NCI-H82 treated with DMSO at 0.1 percent for 48 hours (cell line): ENCODE measurements around the gene CCDC107.
"Not testable (repeated sequence)": the region's sequence is repeated elsewhere in the genome, so short reads cannot be mapped to it uniquely, and the experiment has no call there.

Experiments used
- DNase-seq: peaks from one replicate; lab custom pipeline; 2025; ENCODE audit not compliant: unreplicated experiment; lab: John Stamatoyannopoulos, UW

CCDC107 gene

DNA sequence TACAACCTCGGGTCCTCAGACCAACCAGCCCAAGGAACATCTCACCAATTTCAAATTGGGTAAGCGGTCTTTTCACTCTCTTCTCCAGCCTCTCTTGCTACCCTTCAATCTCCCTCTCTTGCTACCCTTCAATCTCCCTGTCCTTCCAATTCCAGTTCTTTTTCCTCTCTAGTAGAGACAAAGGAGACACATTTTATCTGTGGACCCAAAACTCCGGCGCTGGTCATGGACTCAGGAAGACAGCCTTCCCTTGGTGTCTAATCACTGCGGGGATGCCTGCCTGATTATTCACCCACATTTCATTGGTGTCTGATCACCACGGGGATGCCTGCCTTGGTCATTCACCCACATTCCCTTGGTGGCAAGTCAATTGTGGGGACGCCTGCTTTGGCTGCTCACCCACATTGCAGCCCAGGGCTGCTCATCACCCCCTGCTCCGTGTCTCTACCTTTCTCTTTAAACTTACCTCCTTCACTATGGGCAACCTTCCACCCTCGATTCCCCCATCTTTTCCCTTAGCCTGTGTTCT lies 20.6 kb upstream of the CCDC107 start:
- not testable (repeated sequence) for DNase-seq

DNA sequence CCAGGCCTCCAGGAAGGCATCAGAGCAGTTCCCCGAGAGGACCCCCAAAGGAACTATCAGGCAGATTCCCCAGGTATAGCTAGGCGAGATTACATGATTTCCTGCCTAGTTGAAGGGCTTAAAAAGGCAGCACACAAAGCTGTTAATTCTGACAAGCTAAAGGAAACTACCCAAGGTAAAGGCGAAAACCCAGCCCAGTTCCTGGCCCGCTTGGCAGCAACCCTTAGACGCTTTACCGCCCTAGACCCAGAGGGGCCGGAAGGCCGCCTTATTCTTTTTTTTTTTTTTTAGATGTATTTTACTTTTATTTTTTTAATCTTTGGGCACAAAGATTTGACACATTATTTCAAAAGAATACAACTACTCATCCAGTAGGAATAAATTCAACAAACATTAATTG lies 19.3 kb upstream of the CCDC107 start:
- DNase-seq, result not testable (repeated sequence)

DNA sequence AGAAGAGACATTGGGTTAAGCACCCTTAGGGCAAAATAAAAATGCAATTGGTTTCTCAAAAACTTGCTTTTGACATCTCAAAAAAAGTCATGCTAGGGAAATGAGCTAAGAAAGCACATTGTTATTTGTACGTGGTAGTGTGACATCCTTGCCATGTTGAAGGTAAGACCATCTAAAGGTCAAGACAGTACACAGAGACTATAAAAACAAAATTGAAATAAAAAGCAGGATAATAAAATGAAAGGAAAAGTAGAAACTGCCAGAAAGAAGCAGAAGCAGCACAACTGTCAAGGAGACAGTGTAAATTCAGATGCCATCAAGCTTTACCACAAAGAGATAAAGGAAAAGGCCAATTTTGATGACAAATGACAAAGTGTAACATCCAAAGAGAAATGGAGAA lies 18.9 kb upstream of the CCDC107 start:
- not testable (repeated sequence) for DNase-seq

DNA sequence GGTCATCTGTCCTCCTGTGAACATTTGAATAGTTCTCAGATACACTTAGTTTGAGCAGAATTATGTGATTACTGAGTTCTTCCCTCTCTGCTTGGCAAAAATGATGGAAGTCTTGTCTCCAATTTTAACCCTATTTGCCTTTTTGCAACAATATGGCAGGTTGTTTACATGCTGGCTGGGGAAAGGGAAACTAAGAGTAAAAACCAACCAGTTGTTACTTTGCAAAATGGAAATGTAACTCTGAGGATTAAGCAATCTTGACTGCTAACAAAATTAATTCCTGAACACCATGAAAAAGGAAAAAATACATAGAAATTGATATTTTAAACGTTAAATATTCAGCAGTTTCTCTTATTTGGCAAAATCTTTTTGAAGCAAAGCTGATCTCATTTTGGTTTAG lies 18.5 kb upstream of the CCDC107 start:
- DNase-seq, result no peak

DNA sequence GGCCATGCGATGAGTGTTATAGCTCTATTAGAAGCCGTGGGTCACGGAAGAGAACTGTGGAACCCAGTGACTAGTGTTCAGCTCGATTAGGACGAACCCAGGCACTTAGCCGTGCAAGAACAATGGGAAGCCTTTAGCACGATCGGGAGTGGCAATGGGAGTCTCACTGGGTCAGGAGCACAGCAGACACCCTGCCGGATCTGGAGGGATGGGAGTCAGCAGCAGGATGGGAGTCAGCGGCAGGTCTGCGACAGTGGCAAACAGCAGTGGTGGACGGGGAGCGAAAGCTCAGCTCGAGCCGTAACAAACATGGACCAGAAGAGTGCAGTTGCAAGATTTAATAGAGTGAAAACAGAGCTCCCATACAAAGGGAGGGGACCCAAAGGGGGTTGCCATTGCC lies 17.7 kb upstream of the CCDC107 start:
- DNase-seq, result not testable (repeated sequence)

DNA sequence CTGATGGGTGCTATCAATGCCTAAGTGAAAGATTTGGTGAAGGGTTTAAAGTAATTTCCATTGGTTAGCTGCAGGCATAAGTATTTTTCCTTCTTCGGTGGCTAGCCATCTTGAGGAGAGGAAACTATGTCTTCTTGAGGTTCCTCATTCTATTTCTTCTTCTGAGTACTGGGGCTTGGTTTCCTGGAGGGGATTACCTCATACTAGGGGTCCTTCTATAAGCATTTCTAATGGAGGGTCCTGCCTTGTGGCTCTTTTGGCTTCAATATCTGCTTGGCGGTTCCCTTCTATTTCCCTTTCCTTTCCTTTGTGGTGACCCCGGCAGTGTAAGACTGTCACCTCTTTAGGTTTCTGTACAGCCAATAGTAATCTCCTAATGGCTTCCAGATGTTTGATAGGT lies 16.6 kb upstream of the CCDC107 start:
- DNase-seq, result not testable (repeated sequence)

DNA sequence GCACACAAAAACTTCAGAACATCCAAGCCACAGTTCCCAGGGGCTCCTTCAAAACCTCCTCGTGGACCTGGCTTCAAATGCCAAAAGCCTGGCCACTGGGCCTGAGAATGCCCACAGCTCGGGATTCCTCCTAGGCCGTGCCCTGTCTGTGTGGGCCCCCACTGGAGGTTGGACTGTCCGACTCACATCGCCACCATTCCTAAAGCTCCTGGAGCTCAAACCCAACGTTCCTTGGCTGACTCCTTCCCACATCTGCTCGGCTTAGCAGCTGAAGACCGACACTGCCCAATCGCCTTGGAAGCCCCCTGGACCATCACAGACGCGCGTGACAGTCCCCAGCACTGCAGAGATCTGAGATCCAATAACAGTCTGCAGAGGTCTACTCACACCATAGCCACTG lies 15.0 kb upstream of the CCDC107 start:
- DNase-seq, result no peak

DNA sequence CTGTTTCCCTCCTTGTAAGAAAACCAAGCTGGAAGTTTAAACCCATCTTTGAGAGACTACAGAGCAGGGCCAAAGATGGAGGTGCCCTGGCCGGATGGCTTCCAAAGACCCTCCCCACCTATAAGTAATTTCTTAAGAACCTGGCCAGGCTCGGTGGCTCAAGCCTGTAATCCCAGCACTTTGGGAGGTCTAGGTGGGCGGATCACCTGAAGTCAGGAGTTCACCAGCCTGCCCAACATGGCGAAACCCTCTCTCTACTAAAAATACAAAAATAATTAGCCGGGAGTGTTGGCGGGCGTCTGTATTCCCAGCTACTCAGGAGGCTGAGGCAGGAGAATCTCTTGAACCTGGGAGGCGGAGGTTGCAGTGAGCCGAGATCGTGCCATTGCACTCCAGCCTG lies 12.4 kb upstream of the CCDC107 start:
- DNase-seq, result not testable (repeated sequence)

DNA sequence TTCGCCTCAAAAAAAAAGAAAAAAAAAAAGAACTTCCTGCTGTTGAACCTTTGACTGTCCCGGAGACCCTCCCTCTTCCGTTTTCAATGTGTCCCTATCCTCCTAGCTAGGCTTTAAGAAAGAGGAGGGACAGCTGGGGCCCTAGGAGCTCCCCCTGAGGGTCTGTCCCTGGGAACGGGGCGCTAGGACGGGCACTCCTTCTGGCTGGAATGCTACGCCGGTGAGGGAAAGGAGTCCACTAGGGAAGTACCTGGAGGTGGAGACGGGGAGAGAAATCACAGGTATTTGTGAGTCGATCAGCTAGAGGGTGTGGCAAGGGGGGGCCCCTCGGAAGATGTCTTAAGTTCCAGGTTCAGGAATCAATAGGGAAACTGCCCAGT lies 11.9 kb upstream of the CCDC107 start:
- DNase-seq, result no peak

DNA sequence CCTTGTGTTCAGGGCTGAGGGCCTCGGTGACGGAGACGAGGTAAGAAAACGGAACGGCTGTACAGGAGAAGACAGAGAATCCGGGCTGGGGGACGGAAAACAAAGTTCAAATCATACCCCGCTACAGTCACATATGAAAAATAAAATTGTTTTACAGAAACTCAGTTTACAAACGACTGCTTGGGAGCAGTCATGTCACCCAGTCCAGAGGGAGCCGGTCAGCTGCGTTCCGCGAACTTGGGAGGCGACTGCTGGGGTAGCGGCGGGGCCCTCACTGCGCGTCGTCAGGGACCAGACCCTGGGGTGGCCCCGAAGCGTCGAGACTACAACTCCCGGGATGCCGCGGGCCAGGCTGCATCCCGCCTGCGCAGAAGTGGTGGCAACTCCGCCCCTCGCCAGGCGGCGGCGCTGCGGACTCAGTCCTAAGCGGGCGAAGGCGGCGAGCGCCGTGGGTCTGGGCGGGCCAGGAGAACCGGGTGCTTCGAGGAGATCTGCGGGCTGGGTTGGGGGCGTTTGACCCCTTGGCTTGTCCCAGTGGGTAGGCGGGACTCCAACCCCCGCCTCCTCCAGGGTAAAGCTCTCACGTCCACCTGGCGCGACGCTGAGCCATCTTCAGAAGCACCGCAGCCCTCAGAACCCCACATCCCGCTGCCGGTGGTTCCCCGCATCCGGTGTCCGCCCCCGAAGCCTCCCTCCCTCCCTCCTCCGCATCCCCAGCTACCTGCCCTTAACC lies 11.4 kb upstream of the CCDC107 start:
- DNase-seq, result peak; percentile 44

DNA sequence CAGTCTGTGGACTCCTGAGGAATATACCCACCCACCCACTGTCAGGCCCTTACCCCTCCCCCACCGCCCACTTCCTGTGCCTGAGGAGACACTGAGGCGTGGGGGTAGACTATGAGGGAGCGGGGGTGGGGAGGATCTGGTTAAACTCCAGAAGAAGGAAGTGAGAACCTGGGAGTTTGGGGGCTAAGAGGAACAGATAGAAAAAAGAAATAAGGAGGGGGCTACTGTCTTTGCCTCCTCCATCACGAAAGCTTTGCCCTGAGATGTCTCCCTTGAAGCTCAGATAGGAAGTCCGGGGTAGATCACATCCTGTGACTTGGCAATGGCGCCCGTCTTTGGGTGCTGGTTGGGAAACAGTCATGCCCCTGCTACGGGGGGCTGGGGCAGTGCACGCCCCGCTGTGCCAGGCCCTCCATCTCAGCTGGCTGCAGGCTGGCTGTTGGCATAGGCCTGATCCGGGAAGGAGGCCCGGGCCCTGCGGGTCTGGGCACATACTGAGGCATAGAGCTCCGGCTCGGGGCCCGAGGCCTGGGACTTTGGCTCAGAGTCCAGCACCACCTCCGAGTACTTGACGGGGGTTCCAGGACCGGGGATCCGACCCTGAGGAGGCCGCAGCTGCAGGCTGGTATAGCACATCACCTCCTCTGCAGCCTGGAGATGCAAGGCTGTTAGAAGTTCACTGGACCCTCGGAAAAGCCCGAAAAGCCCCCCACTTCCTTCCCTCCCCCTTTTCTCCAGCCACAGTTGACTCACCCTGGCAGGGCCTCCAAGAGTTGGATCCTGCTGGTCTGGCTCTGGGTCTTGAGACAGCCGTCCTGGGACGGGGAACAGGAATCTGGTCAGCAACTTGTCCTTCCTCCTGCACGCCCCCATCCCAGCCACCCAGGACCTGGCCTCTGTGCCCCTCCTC lies 8.4 kb upstream of the CCDC107 start:
- no peak for DNase-seq

DNA sequence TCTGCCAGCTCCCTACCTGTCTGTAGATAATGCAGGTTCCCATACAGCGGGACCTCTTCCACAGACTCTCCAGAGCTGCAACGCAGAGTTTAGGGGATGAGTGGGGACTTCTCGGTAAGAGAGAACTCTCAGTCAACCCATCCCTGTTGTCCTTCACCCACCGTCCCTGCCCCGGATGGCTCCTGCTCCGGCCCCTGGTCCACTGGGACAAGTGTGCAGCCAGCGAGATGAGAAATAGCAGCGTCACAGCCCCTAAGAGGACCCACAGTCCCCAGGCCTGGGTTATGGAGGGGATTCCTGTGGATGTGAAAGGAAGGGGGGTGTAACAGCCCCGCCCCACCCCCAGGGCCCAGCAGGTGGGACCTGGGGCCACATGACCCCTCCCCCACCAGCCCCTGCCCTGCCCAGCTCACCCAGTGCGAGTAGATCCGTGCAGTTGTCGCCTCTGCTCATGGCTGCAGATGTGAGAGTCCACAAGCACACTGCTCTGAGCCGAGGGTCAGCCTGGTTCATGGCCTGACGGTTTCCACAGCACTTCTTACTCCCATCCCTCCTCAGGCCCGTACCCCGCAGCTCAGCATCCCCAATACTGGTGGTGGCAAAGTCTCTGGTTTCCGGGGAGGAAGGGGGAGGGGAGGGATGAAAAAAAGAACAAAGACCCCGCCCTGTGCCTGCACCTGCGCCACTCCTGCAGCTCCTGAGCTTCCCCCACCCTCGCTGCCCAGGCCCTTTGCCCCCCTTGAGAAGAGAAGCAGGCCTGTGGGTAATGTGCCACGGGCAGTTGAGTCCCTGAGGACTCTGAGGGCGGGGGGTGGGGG lies 7.5 kb upstream of the CCDC107 start, which contains the start of gene SIT1:
Gene SIT1, minus strand, starts transcription at position 591 of the 818 bp plus-strand sequence. Its CDS starts 78 bp downstream, at position 513.
- no peak for DNase-seq

DNA sequence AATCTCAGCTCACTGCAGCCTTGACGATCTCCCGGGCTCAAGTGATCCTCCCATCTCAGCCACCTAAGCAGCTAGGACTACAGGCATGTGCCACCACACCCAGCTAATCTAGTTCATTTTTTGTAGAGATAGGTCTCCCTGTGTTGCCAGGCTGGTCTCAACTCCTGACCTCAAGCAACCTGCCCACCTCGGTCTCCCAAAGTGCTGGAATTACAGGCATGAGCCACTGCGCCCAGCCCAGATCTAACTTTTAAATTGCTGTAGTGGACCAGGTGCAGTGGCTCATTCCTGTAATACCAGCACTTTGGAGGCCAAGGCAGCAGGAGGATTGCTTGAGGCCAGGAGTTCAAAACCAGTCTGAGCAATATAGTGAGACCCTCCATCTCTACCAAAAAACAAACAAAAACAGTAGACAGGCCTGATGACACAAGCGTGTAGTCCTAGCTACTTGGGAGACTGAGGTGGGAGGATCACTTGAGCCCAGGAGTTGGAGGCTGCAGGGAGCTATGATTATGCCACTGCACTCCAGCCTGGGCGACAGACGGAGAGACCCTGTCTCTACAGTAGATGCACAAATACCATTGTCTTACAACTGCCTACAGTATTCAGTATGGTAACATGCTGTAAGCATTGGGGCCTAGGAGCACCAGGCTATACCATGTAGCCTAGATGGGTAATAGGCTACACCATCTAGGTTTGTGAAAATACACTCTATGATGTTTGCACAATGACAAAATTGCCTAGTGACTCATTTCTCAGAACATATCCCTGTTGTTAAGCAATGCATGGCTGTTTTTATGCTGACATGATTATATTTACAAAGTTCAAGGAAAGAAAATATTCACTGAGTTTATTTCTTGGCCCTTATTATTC lies 5.9 kb upstream of the CCDC107 start:
- no peak for DNase-seq

DNA sequence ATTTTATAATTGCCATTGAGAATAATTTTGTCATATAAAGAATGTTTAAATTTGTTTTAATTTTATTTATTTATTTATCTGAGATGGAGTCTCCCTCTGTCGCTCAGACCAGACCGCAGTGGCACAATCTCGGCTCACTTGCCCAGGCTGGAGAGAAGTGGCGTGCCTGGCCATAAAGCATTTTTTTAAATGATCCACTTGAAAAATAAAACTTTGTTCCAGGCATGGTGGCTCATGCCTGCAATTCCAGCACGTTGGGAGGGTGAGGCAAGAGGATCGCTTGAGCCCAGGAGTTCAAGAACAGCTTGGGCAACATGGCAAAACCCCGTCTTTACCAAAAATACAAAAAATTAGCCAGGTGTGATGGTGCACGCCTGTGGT lies 5.3 kb upstream of the CCDC107 start:
- DNase-seq, result no peak

DNA sequence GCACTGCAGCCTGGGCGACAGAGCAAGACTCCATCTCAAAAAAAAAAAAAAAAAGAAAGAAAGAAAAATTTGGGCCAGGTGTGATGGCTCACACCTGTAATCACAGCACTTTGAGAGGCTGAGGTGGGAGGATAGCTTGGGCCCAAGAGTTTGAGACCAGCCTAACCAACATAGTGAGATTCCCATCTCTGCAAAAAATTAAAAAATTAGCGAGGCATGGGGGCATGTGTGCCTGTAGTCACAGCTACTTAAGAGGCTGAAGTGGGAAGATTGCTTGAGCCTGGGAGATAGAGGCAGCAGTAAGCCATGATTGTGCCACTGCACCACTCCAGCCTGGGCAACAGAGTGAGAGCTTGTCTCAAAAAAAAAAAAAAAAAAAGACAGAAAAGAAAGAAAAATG lies 4.5 kb upstream of the CCDC107 start:
- DNase-seq, result no peak

DNA sequence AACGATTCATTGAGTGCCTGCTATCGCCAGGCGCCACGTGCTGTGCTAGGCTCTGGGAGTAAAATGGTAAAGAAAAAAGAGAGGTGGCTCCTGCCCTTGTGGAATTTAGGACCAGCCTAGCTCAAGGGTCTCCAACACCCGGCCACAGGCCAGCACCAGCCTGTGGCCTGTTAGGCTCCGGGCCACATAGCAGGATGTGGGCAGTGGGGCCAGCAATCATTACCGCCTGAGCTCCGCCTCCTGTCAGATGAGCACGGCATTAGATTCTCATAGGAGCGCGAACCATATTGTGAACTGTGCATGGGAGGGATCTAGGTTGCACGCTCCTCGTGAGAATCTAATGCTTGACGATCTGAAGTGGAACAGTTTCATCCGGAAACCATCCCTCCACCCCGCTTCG lies 1.7 kb upstream of the CCDC107 start:
- DNase-seq, result no peak

DNA sequence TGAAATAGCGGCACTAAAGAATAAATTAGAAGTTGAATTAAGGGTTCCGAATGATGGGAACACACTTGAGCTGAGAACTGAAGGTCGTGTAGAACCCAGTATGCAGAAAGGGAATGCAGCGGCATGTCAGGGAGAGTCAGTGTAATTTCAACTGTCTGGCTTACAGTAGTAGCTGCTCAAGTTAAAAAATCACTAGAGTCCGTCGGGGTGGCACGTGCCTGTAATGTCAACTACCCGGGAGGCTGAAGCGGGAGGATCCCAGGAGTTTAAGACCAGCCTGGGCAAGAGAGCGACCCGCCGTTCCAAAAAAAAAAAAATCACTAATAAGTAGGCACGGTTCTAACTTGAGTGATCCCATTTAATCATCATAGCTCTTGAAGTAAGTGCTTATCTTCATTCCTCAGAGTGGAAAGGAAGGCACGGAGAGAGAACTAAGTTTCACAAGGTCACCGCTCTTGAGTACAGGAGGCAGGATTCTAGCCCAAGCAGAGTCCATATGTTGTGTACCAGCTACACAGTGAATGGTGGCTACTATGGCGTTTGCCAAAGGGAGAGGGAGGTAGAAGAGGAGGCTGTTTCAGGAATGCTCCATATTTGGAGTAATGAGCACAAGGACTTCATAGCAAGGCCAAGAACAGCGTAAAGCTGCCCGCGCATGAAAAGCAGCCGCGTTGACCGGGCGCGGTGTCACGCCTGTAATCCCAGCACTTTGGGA lies 1.1 kb upstream of the CCDC107 start:
- DNase-seq, result peak; percentile 11

DNA sequence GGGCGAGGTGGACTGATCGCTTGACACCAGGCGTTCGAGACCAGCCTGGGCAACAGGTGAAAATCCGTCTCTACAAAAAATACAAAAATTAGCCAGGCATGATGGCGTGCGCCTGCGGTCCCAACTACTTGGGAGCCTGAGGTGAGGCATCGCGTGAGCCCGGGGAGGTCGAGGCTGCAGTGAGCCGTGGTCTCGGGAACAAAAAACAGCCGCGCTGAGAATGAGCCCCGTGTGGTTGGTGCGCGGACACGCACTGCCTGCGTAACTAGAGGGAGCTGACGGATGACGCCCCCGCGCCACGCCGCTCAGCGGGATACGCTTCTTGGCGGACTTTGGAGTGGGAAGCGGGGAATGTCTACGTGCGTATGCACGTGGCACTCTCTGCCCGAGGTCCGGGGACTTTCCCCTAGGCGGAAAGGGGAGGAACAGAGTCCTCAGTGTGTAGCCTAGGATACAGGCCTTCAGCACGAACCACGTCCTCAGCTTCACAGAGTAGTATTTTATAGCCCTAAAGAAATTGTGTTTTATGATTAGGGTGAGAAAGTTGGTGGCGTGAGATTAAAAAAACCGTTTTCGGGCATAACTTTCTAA lies 451 bp upstream of the CCDC107 start, which contains the start of gene RMRP:
Gene RMRP, minus strand, starts transcription at position 474 of the 591 bp plus-strand sequence.
- peak; percentile 90 for DNase-seq

DNA sequence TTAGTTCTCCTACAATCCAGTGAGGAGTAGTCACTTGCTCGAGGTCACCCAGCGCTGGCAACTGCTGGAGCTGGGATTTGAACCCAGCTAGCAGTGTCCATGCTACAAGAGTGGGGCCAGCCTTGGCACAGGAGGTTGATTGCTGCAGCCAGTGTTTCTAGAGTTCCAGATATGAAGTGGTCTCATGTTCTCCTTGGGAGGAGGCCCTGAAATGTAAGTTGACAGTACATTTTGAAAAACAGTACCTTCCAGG lies 802 bp downstream of the CCDC107 start:
- no peak for DNase-seq
